GM12891 (cell line): ENCODE data around the gene ALKBH3.

Experiments
- DNase-seq: peaks from one replicate; pipeline ENCODE4 v3.0.0; 2011; ENCODE audit warnings: low spot score; ENCODE audit not compliant: insufficient read length
- FAIRE-seq: peaks from 2 replicates; lab custom pipeline; 2011; peaks lifted over from hg19 to GRCh38; lab: Jason Lieb, UNC
- PAX5 ChIP-seq: IDR thresholded peaks from 2 replicates; pipeline ENCODE4 v1.6.1; 2011; ENCODE audit warnings: low read length, moderate library complexity, mild to moderate bottlenecking; ENCODE audit not compliant: insufficient read depth, severe bottlenecking
- POLR2A ChIP-seq: IDR thresholded peaks from 2 replicates; pipeline ENCODE4 v1.6.1; 2011; ENCODE audit warnings: low read depth, low read length, control low read depth
- POLR2AphosphoS5 ChIP-seq: IDR thresholded peaks from 2 replicates; pipeline ENCODE4 v1.6.1; 2011; ENCODE audit warnings: low read depth, low read length, control low read depth
- POU2F2 ChIP-seq: IDR thresholded peaks from 2 replicates; pipeline ENCODE4 v1.6.1; 2011; ENCODE audit warnings: low read depth, mild to moderate bottlenecking, control low read depth, low read length, moderate library complexity
- SPI1 ChIP-seq: IDR thresholded peaks from 2 replicates; pipeline ENCODE4 v1.6.1; 2011; ENCODE audit warnings: low read depth, low read length, control low read depth
- TAF1 ChIP-seq: IDR thresholded peaks from 2 replicates; pipeline ENCODE4 v1.6.1; 2011; ENCODE audit warnings: low read depth, low read length, control low read depth

The ALKBH3 gene

GRCh38 chr11:43934601-43935423 is 54.2 kb downstream of the ALKBH3 start:
- FAIRE-seq, result no peak
- TF ChIP-seq POLR2AphosphoS5, result no peak
- TF ChIP-seq SPI1, result no peak
- no peak for TF ChIP-seq POLR2A
- TF ChIP-seq POU2F2, result no peak
- TF ChIP-seq TAF1, result no peak
- no peak for TF ChIP-seq PAX5
- DNase-seq, result no peak

GRCh38 chr11:43935424-43935979 is 54.9 kb downstream of the ALKBH3 start:
- DNase-seq, result no peak
- FAIRE-seq, result no peak
- TF ChIP-seq POLR2AphosphoS5, result no peak
- no peak for TF ChIP-seq POLR2A
- TF ChIP-seq POU2F2, result no peak
- no peak for TF ChIP-seq TAF1
- no peak for TF ChIP-seq SPI1
- no peak for TF ChIP-seq PAX5

- TF ChIP-seq PAX5 (no peak), POLR2AphosphoS5 (no peak), POLR2A (no peak), SPI1 (no peak), TAF1 (no peak), POU2F2 (no peak)
- no peak for DNase-seq
- FAIRE-seq, result no peak
Observed at GRCh38 chr11:43936076-43936475, 55.4 kb downstream of the ALKBH3 start.

GRCh38 chr11:43937434-43938411 is 57.1 kb downstream of the ALKBH3 start:
- FAIRE-seq, result no peak
- no peak for TF ChIP-seq POLR2A
- TF ChIP-seq POLR2AphosphoS5, result no peak
- TF ChIP-seq TAF1, result no peak
- no peak for TF ChIP-seq POU2F2
- no peak for TF ChIP-seq SPI1
- no peak for TF ChIP-seq PAX5
- no peak for DNase-seq

- peak; percentile 9 for FAIRE-seq
- no peak for DNase-seq
- no peak for TF ChIP-seq PAX5
- no peak for TF ChIP-seq POLR2AphosphoS5
- no peak for TF ChIP-seq SPI1
- TF ChIP-seq POU2F2, result no peak
Observed at GRCh38 chr11:43941257-43941994, 60.8 kb downstream of the ALKBH3 start.

- DNase-seq (no peak), FAIRE-seq (no peak)
- TF ChIP-seq SPI1, result no peak
- no peak for TF ChIP-seq TAF1
Observed at GRCh38 chr11:43942662-43943371, 62.2 kb downstream of the ALKBH3 start.

- no peak for DNase-seq
- TF ChIP-seq TAF1 (no peak), POLR2A (no peak), SPI1 (no peak), PAX5 (no peak), POLR2AphosphoS5 (no peak), POU2F2 (no peak)
- no peak for FAIRE-seq
Observed at GRCh38 chr11:43943372-43943930, 62.8 kb downstream of the ALKBH3 start.

- TF ChIP-seq TAF1 (no peak), SPI1 (no peak), POLR2AphosphoS5 (no peak)
- FAIRE-seq (no peak), DNase-seq (no peak)
Observed at GRCh38 chr11:43943931-43944751, 63.5 kb downstream of the ALKBH3 start.
